Right atrium auricular region (tissue), 2 donors: ENCODE measurements around the gene GDPD5. TPM values are rescaled to one million over a fixed set of nuclear protein-coding genes. Genes with fewer than 3 reads are reported as not detected.
A peak's percentile ranks its signal among the peaks of the same experiment; 100 is the strongest.

Source experiments
- DNase-seq: peaks from one replicate; pipeline ENCODE4 v3.0.0-alpha.2; 2019; ENCODE audit warnings: low spot score
- H3K27ac ChIP-seq, 2 donors: fragments of 200-600 bp; sonication (generic); 1 replicate in 1 of 2; 2 replicates in 1 of 2; pipeline ENCODE4 v1.5.1; 2016 to 2019
- H3K27me3 ChIP-seq, 2 donors: fragments of 200-600 bp; sonication (generic); one replicate each; pipeline versions ENCODE4 v1.5.1 to v1.6.0; 2017 to 2019
- H3K36me3 ChIP-seq: fragments of 200-600 bp; sonication (generic); one replicate; pipeline ENCODE4 v1.5.1; 2016
- H3K4me1 ChIP-seq, 2 donors: fragments of 200-600 bp; sonication (generic); one replicate each; pipeline versions ENCODE4 v1.5.1 to v1.6.0; 2017 to 2019
- H3K4me3 ChIP-seq, 2 donors: fragments of 200-600 bp; sonication (generic); 1 replicate in 1 of 2; 2 replicates in 1 of 2; pipeline ENCODE4 v1.5.1; 2017 to 2019; ENCODE audit warnings: mild to moderate bottlenecking in 1 of 2, moderate library complexity in 1 of 2
- H3K9me3 ChIP-seq, 2 donors: fragments of 200-600 bp; sonication (generic); one replicate each; pipeline ENCODE4 v1.5.1; 2019
- total RNA-seq, 2 donors: library from RNA; depleted of rRNA; stranded (reverse); fragments of >200 nt; gene quantifications; one replicate each; pipeline ENCODE4 v1.1.0, GENCODE V29; 2016
- TF ChIP-seq, protein P1 (sequence below), 2 donors: fragments of 200-600 bp; sonication (generic); IDR thresholded peaks; one replicate each; pipeline ENCODE4 v1.5.1; 2019; ENCODE audit warnings: antibody characterized with exemption in 2 of 2

Gene GDPD5
- total RNA-seq, 2 donors from 2014 or later, result 3.5 to 6.1 TPM

DNA sequence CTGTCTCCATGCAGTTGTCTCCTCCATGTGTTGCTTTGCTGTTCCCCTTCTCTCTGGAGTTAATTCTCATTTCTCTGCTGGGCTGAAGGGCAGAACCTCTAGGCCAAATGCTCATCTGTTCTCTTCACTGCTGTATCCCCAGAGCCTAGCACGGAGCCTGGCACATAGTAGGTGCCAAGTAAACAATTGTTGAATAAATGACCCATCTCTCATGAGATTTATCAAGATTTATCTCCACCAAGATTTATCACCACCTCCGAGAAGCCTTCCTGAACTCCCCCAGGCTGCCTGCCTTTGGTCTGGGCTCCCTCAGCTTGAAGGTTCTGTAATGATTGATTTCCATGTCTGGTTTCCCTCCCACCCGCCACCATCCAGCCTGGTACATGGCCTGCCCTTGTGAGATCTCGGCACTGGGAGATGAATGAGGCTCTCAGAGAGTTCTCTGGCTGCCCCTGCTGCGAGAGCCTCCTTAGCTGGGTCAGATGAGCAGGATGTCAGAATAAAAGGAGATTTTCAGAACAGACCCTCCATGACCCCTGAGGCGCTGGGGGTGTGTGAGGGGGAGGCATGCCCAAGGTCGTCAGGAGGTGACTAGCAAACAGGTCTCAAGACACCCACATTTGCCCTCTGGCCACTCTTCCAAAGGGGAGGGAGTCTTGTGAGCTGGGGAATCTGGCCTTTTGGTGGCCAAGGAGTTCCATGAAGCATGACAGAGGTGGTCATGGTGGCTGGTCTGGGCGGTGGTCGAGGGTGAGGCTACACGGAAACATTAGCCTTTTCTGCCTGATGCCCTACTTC lies 2.4 kb upstream of the GDPD5 start:
- Histone ChIP-seq H3K27me3 (no peaks in the 10 kb centered on the region), H3K27ac (no peak overlapping the region), H3K4me1 (peaks cover 0 to 27% of the 10 kb centered on the region in 2 donors), H3K36me3 (no peaks in the 10 kb centered on the region), H3K9me3 (no peaks in the 10 kb centered on the region), H3K4me3 (no peak overlapping the region)
- TF ChIP-seq, protein P1, sequence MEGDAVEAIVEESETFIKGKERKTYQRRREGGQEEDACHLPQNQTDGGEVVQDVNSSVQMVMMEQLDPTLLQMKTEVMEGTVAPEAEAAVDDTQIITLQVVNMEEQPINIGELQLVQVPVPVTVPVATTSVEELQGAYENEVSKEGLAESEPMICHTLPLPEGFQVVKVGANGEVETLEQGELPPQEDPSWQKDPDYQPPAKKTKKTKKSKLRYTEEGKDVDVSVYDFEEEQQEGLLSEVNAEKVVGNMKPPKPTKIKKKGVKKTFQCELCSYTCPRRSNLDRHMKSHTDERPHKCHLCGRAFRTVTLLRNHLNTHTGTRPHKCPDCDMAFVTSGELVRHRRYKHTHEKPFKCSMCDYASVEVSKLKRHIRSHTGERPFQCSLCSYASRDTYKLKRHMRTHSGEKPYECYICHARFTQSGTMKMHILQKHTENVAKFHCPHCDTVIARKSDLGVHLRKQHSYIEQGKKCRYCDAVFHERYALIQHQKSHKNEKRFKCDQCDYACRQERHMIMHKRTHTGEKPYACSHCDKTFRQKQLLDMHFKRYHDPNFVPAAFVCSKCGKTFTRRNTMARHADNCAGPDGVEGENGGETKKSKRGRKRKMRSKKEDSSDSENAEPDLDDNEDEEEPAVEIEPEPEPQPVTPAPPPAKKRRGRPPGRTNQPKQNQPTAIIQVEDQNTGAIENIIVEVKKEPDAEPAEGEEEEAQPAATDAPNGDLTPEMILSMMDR (IDR thresholded peaks at IDR 0.05), result no peak
- no peak for DNase-seq

DNA sequence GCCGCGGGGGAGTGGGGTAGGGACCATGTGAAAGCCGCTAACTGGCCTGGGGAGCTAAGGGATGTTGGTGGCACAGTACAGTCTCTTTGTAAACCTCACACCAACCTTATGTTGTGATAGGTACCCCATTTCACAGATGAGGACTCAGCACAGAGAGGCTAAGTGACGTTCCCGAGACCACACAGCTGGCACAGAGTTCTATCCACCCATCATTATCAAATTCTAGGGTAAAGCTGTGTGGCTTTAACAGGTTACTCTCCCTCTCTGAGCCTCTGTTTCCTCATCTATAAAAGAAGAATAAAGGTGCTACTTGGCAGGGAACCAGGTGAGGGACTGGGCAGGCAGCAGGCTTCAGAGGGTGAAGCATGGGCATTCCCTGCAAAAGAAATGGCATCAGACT lies 1.4 kb upstream of the GDPD5 start:
- H3K36me3 ChIP-seq, result no peaks in the 10 kb centered on the region
- H3K4me1 ChIP-seq, result peaks cover 0 to 27% of the 10 kb centered on the region in 2 donors
- H3K27ac ChIP-seq, result no peak overlapping the region
- no peak overlapping the region for H3K4me3 ChIP-seq
- TF ChIP-seq, protein P1 (IDR thresholded peaks at IDR 0.05), result no peak
- DNase-seq, result no peak
- no peaks in the 10 kb centered on the region for H3K27me3 ChIP-seq
- no peaks in the 10 kb centered on the region for H3K9me3 ChIP-seq

DNA sequence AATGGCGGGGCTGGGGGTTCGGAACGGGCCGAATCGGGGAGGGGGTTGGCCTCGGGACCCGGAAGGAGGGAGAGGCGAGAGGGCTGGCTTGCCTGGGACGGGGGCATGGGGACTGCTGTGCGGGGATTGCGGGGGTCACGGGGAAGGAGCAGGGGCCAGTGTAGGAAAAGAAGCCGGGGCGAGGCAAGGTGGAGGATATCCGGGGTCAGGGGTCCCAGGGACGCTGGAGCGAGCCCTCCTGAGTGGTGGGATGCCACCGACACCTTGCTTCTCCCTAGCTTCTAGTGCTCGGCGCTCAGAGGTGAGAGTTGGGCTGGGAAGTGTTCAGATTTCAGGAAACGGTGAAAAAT lies 426 bp upstream of the GDPD5 start:
- DNase-seq, result no peak
- H3K36me3 ChIP-seq, result no peaks in the 10 kb centered on the region
- peak overlapping the region in 1 of 2 donors; percentile 66 for H3K27ac ChIP-seq
- no peaks in the 10 kb centered on the region for H3K27me3 ChIP-seq
- TF ChIP-seq, protein P1 (IDR thresholded peaks at IDR 0.05), result no peak
- H3K4me1 ChIP-seq, result peaks cover 0 to 27% of the 10 kb centered on the region in 2 donors
- peak overlapping the region; percentile 67 to 79 for H3K4me3 ChIP-seq
- H3K9me3 ChIP-seq, result no peaks in the 10 kb centered on the region

DNA sequence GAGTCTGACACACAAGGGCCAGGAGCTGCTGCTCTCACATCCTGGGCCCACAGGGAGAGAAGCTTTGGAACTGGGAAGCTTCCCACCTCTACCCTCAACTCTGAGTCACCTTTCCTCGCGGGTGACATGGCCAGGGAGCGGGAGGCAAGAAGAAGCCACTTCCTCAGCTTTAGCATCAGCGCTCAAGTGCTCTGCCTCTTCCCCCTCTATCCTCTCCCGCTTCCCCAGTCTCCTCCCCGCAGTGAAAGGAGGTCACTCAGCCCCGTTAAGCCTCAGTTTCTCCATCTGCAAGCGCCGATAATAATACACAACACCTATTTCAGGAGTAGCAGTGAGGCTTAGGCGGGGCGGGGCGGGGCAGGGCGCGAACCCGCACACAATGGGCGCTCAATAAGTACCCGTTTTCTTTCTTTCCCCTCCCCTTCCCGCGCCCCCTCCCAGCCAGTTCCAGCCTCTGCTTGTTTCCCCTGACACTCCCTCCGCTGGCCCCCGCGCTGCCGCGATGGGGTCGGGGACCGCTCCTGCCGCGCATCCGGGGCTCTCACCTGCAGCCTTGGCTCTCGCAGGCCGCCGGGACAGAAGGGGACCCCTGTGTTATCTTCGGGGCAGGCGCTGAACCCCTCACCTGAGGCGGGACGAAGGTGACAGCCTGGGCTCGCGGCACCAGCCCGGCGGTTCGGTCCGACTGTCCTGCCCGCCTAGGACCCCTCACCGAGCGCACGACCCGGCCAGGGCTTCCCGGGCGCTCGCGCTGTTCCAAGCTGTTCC lies 892 bp downstream of the GDPD5 start:
- no peak for DNase-seq
- Histone ChIP-seq H3K4me1 (peaks cover 0 to 27% of the 10 kb centered on the region in 2 donors), H3K9me3 (no peaks in the 10 kb centered on the region), H3K36me3 (no peaks in the 10 kb centered on the region), H3K27me3 (no peaks in the 10 kb centered on the region), H3K27ac (peak overlapping the region in 1 of 2 donors; percentile 42), H3K4me3 (peak overlapping the region; percentile 67 to 79)
- TF ChIP-seq, protein P1 (IDR thresholded peaks at IDR 0.05), result no peak

DNA sequence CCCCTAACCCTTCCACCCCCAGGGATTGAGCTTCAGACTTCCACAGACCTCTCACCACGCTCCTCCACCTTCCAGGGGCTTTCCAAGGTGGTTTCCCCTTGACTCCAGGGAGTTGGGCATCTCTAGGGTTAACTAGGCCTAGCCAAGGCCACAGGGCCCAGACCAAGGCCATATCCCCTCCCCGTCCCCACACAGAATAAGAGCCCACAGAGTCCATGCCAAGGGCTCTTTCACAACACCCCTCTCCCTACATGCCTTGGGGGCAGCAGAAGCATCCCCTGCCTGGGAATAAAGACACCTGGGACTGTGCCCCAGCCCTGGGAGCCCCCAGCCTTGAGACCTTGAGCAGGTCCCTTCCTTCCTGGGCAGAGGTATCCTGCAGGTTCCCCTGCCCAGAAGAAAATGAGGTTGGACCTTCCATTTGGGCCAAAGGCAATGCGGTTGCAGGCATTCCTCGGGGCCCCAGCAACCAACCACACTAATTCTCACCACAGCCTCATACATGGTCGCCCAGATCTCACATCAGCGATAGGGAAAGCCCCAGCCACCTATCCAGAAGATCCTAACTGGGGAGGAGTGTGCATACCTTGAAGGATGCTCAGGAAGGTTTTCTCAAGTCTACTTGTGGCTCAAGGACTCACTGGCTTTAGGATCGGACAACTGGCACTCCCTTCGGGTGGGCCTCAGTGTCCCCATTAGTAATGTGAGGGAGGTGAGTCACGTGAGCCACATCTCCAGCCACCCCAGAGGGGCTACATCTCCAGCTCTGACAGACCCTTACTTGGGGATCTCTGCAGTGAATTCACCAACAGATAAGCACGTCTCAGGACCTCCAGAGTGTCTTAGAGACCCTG lies 1.7 kb downstream of the GDPD5 start:
- TF ChIP-seq, protein P1 (IDR thresholded peaks at IDR 0.05), result no peak
- no peak for DNase-seq
- Histone ChIP-seq H3K27me3 (no peaks in the 10 kb centered on the region), H3K36me3 (no peaks in the 10 kb centered on the region), H3K4me1 (peaks cover 0 to 27% of the 10 kb centered on the region in 2 donors), H3K9me3 (no peaks in the 10 kb centered on the region), H3K4me3 (peak overlapping the region; percentile 67 to 79), H3K27ac (no peak overlapping the region)
